NK-92 (cell line): ENCODE data around the gene SBF1.

Experiments
- DNase-seq: peaks from one replicate; lab custom pipeline; 2025; ENCODE audit not compliant: unreplicated experiment; lab: John Stamatoyannopoulos, UW

Gene SBF1

DNA sequence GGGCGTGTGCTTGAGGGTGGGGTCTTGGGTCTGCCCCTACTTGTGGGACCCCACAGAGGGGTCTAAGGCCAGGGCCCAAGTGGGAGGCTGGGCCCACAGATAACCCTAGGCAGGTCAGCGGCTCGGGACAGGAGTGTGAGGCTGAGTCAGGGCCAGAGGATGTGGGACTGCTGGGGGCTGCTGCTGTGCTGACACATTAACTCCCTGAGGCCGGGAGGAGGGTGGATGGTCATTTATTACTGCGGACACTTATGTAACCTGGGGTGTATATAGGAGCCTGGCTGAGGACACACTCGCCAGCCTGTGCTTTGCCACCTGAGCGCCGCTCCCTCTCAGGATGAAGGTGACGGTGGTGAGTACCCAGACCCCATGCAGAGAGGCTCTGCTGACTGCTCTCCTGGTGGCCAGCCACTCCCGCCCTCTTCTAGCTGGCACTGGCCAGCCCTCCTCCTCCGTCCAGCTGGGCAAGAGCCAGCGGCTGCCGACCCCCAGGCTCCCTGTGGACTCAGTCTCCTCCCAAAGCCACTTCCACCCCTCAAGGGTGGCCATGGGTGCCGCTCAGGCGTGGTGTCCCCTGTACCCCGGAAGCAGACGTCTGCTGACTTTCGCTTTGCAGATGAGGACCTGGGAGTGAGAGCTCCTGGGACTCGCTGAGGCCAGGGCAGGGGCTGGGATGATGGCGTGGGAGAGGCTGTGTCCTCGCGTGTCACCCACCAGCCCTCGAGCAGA, 11.9 kb upstream of the SBF1 start, which contains the start of gene MIOX:
Gene MIOX, plus strand, starts transcription at position 299 of the 729 bp plus-strand sequence. Its CDS starts 39 bp downstream, at position 338.
- DNase-seq = no peak

DNA sequence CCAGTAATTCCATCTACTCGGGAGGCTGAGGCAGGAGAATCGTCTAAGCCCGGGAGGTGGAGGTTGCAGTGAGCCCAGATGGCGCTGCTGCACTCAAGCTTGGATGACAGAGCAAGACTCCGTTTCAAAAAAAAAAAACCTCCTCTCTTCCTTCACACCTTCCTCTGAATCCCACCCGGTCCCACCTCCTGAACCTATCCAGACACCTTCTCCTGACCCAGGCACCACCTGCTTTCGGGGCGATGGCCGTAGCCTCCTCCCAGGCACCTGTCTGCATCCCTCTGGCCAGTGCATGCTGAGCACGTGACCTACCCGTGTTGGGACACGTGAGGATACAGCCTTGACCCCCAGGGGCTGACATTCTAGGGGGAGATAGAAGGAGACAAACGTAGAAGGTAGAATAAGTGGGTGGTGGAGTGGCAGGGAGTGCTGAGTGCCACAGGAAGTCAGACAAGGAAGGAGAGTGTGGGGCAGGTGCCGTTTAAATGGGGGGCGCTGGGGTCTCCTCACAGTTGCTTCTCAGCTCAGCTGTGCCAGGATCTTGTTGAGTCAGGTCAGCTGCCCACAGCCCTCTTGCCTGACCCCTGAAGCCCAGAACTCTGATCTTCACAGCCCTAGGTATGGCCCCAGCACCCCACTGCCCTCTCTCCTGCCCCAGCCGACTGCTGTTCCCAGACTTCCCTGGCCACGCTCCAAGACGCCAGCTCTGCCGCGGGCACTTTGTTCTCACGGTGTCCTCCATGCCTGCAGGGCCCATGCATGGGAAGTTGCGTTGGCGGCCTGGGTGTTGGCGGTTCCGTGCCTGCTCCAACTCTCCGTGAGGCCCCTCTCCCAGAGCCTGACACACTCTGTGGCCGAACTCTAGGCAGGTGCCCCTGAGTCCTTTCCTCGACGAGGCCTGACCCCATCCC, 10.6 kb upstream of the SBF1 start:
- no peak for DNase-seq

DNA sequence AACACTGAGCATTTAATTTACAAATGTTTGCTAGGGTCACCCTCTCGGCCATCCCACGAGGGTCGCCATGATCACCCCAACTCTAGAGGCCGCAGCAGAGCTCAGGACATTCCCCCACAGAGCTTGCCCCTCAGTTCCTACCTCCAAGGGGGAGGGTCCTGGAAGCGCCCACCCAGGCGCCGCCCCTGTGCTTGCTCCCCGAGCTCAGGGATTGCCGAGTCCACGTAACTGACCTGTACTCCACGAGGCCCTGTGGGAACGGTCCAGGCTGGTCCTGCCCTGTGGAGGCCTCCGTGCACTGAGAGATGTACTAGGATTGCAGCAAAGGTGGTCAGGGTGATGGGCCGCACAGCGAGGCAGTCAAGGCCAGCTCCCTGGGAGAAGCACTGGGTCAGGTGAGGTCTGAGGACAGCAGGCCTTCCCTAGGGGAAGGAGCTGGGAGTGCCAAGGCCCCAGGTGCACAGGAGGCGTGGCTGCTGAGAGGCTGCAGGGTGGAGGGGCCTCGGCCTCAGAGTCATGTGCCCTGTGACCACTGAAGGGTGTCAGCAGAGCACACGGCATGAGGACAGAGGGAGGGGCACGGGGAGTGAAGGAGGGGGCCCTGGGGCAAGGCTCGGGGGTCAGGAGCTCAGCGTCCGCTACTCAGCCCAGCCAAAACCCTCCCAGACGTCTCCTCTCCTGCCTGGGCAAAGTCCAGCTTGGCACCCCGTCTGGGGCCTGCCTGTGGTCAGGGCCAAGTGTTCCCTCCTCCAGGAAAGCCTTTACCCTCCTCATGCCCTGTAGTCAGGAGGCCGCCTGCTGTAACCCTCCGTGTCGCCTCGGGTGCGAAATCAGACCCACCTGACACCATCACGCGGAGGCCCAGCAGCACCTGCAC, 9.4 kb upstream of the SBF1 start:
- DNase-seq = no peak

DNA sequence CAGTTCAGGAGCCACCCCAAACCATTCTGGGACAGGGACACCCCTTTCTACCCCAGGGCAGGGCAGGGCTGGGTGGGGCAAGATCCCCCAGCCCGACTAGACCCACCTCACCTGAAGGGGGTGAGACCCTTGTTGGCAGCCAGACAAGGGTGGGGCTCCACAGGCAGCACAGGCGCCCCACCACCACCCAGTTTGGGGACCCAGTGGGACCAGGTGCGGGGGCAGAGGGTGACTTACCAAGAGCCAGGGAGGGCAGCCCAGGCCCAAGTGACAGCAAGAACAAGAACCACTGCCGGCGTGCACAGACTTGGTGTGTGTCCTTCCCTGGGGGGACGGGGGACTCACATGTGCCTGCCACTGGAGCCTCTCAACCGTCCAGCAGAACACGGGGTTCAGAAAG, 8.7 kb upstream of the SBF1 start:
- DNase-seq = no peak

DNA sequence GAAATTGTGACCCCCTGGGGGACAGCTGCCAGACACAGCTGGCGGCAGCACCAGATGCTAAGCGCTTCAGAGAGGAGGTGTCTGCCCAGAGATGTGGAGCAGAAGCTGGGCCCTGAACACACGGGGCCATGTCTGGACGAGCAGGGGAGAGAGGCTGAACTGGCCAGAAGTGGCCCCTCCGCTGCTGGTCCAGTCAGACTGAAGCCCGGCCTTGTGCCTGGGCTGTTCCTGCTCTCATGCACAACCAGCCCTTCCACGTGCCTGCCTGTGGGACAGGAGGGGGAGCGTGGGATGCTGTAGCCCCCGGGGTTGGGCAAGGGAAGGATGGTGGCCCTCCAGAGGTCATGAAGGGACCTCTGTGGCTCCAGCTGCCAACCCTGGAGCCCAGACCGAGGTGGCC, 8.3 kb upstream of the SBF1 start:
- DNase-seq = no peak

DNA sequence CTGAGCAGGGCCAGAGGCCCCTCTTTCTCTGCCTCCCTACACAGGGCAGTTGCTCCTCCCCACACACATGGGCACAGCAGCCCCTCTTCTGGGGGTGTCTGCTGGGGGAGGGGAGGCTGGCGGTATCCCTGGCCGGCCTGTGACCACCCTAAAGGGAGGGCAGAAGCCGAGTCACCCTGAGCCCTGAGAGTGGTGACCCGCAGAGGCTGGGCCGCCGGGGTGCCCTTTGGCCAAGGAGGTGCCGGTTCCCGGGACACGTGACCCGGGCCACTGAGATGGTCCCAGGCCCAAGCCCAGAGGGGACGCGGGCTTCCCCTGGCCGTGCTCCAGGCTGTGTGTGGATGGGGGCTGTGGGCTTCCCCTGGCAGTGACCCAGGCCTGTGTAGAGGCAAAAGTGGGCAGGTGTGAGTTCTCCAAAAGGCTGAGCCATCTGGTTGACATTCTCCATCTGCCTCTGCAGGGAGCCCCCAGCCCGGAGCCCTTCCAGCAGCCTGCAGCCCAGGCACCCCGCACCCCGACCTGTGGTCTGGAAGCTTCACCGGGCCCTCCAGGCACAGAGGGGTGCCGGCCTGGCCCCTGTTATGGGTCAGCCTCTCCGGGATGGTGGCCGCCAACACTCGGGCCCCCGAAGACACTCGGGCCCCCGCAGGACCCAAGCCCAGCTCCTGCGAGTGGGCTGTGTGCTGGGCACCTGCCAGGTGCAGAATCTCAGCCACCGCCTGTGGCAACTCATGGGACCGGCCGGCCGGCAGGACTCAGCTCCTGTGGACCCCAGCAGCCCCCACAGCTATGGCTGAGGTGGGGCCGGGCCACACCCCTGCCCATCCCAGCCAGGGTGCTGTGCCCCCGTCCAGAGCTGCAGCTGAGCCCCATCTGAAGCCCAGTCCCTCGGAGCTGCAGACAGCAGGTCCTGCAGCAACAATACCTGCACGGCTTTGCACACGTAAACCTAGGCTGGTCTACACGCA, 7.6 kb upstream of the SBF1 start:
- no peak for DNase-seq

DNA sequence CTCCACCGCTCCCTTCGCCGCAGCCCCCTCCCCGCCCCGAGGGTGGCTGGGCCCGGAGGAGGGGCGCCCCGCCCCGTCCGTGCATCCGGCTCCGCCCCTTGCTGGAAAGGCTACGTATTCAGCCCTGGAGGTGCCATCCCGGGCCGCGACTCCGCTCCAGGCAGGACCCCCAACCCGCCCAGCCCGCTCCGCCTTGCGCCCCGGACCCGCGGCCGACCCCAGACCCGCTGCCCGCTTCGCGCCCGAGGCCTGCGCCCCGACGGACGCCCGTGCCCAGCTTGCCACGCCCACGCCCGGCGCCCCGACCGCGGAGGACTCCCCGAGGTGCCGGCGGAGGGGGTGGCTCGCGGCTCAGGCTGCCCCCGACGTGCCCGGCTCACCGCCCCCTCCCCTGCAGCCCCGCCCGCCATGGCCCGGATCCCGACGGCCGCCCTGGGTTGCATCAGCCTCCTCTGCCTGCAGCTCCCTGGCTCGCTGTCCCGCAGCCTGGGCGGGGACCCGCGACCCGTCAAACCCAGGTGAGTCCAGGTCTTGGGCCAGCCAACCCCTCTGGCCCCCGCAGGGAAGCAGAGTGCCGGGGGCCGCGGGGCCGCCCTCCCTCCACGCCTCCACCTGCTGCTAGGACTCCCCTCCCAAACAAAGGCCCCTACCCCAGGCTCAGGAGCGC, 6.7 kb upstream of the SBF1 start, which contains the start of gene ADM2:
Gene ADM2, plus strand, starts transcription at position 104 of the 667 bp plus-strand sequence. Its CDS starts 305 bp downstream, at position 409.
- DNase-seq = no peak

DNA sequence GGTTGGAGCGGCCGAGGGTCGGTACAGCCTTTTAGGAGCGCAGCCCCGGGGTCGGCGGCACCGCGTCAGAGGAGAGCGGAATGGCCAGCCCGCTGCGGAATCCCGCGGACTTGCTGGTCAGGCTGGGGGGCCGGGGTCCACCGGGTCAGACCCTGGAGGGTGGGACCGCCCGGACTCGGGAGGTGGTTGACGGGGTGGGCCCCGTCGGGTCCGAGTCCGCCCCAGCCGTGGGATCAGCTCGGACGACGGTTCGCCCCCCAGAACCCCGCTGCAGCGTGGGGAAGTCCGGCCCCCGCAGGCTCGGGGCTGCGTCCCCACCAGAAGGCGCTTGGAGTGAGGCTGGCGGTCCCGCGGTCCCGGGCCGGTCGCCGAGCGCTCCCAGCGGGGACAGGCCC, 6.2 kb upstream of the SBF1 start:
- no peak for DNase-seq

DNA sequence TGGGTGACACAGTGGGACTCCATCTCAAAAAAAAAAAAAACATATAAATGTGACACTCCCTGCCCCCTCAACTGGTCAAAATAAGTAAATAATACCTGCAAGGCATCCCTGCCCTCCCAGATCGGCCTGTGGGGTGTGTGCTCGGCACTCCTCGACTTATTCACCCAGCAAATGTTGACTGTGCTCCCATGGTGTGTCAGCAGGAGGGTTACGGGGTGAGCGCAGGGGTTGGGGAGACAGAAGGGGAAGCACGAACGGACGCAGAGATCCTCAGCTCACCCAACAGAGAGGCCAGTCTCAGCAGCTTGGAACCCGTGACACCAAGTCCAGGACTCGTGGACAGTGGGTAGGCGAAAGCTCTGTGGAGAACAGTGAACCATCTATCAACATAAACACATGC, 4.9 kb upstream of the SBF1 start:
- no peak for DNase-seq

DNA sequence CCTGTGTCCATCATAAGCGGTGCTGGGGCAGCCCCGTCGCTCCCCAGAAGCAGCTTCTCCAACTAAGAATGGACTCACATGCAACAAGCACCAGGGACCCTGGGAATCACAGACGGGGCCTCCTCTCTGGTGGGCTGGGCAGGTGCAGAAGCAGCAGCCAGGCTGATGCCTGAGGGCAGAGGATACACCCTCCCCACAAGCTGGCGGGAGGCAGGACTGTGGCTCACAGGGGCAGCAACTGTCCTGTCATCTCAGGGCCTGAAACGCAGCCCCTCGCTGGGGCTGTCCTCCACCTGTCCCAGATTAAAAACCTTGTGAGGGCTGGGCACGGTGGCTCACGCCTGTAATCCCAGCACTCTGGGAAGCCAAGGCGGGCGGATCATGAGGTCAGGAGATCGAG, 3.1 kb upstream of the SBF1 start:
- DNase-seq = no peak

DNA sequence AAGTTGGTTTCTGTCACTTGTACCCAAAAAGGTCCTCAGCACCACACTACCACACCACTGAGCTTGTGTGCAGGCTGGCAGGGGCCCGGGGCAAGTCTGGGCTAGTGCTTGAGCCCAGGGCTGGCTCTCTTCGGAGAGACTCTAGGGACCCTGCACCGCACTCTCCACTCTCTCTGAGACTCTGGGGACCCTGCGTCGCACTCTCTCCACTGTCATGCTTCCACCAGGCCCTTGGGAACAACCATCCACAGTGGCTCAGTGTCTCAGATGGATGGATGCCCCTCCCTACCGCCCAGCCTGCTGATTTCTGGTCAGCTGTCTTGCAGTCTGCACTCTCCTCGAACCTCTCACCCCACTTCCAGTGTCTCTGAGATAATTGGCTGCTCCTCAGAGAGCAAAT, 2.0 kb upstream of the SBF1 start:
- no peak for DNase-seq

DNA sequence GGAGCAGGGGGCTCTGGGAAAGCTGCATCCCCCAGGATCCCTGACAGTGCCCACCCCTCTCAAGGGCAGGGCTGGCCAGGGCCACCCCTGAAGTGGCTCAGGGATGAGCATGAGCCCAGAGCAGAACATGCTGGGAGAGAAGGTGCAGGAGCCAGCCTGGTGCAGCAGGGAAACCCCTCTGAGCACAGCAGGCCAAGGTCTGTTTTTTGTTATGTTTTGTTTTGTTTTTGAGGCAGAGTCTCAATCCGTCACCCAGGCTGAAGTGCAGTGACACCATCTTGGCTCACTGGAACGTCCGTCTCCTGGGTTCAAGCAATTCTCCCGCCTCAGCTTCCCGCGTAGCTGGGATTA, 792 bp upstream of the SBF1 start:
- DNase-seq = no peak

DNA sequence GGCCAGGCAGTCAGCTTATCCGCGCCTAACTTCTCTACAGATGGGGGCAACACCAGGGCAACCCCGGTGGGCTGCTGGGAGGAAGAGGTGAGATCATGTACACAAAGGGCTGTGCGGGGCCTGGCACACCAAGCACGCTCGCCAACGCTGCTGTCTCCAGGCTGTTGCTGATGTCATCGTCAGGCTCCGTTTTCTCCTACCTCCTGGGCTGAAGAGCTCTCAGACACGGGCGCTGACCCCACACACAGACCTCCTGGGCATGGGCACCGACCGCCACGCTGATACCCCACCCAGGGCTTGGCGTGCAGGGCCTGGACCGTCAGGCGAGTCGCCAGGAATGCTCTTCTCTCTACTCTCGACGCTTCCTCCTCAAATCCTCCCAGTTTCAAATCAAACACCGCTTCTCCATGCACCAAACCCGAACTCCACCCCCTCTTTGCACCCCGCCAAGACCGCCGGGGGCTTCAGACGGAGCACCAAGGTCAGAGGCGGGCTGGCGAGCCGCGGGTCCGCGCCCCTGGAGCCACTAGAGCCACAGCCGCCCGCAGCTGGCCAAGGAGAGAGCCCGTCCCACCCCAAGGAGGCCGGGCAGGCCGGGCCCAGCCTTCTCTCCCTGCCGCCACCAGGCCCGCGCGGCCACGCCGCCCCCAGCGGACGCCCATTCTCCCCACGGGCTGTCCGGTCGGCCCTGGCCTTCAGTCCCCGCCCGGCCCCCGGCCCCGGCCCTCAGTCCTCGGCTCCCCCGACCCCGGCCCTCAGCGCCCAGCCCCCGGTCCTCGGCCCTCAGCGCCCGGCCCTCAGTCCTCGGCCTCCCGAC, 772 bp downstream of the SBF1 start:
- DNase-seq = no peak

DNA sequence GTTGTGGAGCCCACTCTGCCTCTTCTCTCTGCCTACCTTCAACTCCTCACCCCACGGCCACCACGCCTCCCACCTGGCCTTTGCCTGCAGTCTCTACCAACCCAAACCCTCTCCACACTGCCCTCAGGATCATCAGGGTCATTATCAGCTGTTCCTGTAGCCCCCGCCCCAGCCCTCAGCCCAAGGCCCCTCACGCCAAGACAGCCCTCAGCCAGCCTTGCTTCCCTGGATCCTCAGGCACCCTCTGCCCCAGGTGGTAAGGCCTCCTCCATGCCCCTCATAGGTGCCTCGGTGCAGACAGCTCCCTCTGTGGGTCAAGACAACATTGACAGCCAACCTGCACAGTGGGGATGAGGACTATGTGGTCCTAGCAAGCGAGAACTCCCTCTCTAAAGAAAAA, 1.7 kb downstream of the SBF1 start:
- no peak for DNase-seq

DNA sequence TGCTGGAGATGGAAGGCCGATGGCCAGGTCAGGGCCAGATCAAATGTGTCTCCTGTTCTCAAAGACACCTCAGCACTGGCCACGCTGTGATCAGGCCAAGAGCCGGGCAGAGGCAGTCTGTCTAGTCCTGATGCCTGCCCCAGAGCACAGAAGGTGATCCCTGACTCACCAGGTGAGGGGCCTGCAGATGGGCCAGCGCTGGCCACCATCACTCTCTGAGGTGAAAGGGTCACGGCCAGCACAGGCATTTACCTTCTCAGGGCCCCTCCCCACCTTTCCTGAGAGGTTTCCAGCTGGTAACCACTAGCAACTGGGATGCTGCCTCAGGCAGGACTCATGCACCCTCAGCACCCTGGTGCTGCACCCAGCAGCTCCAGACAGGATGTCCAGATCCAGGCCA, 2.9 kb downstream of the SBF1 start:
- no peak for DNase-seq

DNA sequence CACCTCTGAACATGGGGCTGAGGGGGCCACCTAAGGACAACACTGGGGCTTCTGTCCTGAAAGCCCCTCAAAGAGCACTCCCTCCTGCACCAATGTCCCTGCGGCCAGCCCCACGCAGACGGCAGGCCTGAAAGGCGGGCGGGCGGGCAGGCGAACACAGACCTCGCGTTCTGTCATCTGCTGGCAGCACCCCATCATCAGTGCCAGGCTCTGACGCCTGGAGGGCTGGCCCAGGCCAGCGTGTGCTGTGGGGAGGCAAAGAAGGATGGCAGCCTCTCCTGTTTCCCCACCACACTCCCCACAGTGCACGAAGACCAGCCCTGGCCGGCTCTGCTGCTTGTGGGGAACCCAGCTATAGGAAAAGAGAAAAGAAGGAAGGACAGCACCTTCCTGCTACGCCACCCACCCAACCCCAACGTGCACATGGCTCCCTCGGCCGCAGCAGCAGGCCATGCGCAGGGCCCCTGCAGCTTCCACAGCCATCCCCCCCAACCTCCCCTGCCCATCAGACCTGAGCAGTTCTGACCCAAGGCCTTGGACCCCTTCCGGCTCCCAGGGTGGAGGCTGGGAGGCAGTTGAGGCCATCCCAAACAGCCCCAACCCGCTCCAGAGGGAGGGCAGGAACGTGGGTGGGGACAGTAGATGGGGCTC, 3.5 kb downstream of the SBF1 start:
- no peak for DNase-seq

DNA sequence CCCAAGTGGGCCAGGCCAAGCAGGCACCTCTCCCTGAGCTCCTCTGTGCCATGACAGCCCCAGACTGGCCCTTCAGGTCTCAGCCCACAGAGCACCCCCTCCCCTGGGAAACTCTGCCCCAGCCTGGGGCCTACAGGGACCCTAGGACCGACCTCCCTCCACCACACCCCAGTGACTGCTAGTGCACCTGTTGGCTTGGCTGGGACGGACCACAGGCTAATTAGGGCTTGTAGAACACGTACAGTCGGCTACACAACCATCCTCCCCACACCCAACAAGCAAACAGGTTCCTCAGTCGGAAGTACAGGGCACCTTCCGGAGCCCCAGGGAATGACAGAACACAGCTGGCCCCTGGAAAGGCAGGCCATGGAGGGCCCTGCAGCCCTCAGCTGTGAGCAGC, 4.3 kb downstream of the SBF1 start:
- no peak for DNase-seq
